DMS53 (cell line): Measurements from ENCODE around the gene JARID2.

Experiments
- DNase-seq: peaks from one replicate; lab custom pipeline; 2025; lab: John Stamatoyannopoulos, UW

JARID2 gene

DNA sequence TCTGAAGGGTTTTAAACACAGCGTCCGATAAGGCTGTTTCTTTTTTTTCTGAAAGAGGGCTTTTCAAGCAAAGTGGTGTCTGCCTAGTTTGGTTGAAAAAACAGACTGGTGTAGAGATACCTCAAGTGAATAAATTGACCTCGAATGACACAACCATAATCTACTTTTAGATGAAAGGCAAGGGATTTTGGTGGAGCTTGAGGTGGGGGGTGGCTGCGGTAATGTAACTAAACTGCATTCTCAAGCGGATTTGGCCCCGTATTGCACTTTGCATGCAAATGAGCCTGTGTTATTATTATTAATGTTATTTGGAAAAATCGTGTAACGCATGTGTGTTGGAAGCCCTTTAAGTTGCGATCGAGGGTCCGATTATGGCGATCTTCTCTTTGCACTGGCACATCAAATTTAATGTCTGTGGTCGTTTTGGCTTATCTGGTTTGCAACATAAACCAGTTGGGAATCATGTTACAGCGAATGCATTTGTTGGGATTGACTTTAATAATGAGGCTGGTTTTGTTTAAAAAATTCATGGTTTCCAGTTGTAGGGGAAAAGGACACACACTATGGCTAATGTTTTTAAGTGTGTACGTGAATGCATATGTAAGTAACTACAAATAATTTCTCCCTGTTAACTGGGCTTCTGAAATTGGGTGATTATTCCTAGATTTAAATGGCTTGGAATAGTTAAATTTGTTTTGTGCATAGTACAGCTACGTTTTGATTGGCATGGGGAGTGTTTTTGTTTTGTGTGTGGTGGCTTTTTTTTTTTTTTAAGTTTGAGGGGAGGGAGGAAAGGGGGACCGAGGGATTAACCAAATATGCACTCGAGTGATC lies 1.0 kb downstream of the JARID2 start:
- peak; percentile 37 for DNase-seq

- peak; percentile 77 for DNase-seq
Observed at GRCh38 chr6:15247500-15248450, 1.9 kb downstream of the JARID2 start.

DNA sequence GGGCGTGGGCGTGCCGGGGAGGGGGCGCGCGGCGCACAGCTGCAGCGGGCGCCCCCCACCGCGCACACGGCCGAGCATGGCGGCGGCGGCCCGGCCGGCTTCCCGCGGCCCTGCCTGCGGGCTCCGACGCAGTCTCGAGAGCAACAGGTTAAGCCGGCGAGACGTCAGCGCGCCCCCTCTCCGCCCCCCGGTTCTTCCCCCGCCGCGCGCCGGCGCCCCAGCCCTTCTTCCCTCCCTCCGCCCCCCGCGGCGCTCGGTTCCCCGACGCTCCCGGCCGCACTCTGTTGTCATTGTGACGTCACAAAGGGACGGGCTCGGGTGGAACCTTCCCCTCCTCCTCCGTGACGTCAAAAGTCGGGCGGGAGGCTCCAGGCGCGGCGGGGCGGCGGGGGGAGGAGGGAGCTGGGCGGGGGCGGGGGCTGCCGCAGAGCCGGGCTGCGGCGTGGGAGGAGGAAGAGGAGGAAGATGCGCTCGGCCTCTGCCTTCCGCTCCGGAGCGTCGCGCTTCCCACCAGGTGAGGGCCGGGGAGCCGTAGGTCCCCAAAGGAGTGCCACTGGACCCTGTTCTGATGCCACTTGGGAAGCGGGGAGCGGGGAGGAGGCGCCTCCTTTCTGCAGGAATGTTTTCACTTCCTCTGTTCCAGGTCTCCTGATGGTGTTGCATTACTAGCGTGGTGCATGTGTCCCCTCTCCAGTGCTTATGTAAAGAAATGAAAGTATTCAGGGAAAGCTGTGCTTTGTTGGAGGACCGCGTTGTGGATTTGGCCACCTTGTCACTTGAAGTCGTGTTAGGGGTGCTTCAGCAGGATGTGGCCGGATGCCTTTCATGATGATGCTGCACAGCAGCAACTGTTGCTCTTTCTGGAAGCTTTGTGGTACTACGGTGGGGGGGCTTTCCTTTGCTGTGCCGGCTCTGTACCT lies 2.8 kb downstream of the JARID2 start:
- peak; percentile 99 for DNase-seq

- no peak for DNase-seq
Observed at GRCh38 chr6:15249371-15250019, 3.6 kb downstream of the JARID2 start.

DNA sequence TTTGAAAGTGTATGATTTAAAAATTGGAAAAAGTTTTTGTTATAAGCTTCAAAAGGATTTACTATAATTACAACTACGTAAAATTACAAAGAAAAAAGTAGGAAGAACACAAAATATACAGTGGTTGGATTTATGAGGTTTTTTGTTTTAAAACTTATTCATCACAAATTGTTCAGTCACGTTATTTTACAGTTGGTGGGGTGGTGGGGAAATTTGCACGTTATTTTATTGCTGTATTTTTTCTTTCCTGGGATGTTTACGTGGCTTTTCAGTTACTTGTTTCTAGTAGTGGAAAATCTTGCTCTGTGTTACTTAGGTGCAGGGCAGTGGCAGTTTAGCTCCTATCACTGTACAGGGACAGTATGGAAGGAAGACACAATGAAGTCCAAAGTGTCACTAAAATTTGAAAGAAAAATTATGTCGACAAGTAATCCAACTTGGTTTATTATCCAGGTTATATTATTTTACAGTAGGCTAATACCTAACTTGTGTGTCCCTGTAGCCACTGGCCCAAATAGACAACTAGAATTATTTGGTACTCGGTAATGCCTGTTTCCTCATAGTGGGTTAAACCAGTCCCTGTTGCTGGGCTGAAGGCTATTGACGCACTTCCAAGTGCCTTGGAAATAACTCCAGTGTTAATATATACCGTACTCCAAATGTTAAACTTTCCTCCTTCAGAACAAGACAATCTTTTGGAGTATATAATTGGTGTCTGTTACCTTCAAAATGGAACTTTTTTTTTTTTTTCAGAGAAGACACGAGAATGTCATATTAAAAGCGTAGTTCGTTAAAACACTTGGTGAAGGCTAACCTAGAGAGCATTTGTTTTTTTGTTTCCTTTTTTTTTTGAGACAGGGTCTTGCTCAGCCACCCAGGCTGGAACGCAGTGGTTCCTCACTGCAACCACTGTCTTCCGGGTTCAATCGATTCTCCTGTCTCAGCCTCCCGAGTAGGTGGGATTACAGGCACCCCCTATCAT lies 4.6 kb downstream of the JARID2 start:
- no peak for DNase-seq

DNA sequence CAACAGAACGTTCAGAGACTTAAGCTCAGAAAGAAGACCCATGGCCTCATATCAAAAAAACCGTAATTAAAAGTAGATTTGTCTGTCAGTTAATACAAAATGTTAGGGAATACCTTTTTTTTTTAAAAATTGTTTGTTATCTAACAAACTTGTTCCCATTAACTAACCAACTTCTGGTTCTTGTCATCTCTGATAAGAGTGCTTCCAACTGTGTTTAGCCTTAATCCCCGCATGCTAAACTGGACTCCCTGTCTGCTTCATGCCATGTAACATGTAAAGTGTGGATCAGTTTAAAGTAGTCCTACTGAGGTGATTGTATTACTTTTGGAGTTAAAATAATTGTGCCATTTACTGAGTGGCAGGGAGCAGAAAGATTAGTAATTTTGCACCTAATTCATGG lies 6.3 kb downstream of the JARID2 start:
- DNase-seq: no peak

DNA sequence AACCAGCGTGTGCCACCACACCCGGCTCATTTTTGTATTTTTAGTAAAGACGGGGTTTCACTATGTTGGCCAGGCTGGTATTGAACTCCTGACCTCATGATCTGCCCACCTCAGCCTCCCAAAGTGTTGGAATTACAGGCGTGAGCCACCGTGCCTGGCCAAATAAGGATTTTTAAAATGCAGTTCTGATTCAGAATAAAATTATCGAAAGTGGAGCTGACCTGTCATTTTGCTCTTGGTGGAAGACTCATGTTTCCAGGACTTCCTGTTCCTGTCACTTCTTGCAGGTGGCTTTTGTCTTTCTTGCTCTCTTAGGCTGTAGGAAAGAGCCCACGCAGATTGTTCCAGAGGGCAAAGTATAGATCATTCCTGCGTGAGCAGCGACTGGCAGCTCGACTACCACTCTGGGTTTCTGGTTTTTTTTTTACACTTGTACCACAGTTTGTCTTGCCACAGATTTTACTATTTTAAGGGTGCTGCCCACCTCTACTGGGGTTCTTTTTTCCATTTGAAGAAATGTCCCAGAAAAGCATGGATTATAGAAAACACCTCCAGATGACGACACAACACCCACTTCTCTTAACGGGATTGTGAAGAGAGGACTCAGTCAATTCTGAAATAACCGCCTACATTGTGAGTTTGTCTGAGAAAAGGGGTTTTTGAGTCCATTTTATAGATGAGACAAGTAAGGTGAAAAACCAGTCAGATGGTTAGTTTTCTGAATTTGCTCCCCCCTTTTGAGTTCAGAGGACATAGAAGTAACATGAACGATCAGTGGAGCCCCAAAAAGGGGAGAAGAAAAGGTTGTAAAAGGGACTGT lies 7.5 kb downstream of the JARID2 start:
- no peak for DNase-seq

DNA sequence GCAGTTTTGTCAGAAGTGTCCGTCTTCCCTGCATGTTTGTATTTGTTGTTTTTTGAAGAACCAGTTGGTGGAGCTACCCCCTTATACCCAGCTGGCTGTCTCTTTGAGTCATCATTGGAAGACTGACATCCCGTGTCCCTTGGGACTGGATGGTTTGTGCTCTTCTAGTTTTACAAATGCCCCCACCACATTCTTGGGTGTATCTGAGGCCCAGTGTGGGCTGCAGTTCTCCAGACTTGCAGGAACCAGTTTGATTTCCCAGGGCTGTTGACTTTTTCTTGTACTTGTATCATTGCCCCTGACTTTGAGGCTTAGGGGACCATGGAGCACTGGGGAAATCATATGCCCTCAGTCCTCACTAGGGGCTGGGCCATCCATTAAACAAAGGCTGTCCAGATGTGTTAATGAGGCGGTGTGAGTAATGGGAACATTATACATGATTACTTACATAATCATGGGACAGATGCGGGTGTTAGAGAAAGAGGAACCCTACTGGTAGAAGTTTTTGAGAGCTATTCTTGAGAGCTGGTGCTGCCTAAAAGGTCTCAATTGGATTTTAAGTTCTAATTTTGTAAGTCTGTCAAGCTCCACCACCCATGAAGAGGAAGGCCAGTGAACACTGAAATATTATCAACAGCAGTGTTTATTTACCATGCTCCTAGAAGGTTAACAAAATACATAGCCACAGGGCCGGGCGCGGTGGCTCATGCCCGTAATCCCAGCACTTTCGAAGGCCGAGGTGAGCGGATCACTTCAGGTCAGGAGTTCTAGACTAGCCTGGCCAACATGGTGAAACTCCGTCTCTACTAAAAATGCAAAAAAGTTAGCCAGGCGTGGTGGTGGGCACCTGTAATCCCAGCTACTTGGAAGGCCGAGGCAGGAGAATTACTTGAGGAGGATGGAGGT lies 8.5 kb downstream of the JARID2 start:
- peak; percentile 29 for DNase-seq

DNA sequence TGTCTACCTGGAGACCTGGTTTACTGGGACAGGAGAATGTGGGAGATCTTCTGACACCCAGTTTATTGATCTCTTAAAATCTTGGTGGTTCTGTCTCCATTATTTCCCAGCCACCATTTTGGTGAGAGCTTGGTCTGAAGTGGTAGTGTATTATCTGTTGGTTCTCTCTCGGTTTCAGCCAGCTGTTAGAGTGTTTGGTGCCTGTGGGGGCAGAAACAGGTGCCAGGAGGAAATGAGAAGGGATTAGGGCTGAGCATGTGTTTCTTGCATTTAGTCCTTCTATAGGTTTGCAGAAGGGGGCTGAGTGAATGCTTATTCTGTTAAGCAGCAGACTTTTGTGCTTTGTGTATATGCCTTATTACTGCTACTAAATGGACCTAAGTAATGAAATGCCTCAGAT lies 9.6 kb downstream of the JARID2 start:
- DNase-seq: no peak

- no peak for DNase-seq
Observed at GRCh38 chr6:15255909-15256395, 10.1 kb downstream of the JARID2 start.

GRCh38 chr6:15256538-15257271 lies 10.8 kb downstream of the JARID2 start:
- no peak for DNase-seq

DNA sequence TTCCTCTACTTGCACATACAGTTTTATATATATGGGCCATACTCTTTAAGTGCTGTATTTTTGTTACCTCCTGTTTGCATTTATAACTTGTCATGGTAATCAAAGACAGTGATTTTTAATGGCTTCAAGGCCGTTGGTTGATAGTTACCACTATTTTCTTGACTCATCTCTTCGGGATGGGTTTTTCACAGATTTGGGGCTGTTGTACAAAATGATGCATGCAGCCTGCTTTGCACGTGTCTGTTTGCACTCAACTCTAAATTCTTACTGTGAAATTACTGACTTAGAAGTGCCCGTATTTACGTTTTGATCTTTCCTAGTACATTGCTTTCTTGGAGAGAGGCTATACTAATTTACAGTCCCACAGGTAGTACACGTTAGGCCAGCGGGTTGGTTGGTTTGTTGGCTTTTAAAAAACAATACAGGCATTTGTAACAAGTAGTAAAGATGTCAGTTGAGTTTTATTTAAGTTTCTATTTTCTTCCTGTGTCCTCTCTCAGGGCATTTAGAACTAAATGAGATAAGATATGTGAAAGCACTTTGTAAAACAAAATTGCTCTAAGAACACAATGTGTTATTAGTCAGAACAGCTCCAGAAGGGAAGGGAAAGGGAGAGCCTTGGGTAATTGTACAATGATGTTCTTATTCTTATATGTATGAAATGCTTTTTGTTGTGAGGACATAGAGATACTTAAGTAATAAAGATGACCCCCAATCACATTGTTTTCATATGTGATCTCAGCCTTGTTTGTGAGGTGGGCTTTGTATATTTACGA lies 11.7 kb downstream of the JARID2 start:
- DNase-seq: no peak

GRCh38 chr6:15259766-15260098 lies 13.9 kb downstream of the JARID2 start:
- no peak for DNase-seq

DNA sequence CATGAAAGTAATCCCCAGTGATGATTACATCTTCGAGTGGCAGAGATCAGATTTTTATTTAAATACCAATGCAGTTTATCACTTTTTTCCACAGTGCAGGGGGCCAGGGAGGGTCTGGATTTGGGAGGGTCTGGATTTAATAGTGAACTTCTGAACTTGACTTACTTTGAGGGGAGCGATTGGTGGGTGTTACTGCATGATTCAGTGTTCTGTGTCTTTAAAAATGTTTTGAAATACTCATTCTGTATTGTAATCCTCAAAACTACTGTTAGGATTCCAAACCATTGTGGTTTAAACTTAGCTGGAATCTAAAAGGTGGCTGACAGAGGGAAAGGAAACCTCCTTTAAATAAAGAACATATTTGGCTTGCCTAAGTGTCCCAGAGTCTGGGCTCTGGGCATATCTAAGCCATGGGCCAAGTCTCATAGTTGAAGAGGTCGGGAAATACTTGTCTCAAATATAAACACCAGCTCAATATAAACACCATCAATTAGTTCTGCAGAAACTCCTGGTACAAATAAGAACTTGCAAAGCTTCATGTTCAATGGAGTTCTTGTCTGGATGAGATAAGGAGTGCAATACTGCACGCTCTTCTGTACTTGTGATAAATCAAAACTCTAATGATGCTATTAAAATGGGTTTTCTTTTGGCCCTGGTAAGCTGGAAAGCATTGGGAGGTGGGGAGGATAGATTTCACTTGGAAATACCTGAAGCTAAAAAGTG lies 14.4 kb downstream of the JARID2 start:
- DNase-seq: no peak

DNA sequence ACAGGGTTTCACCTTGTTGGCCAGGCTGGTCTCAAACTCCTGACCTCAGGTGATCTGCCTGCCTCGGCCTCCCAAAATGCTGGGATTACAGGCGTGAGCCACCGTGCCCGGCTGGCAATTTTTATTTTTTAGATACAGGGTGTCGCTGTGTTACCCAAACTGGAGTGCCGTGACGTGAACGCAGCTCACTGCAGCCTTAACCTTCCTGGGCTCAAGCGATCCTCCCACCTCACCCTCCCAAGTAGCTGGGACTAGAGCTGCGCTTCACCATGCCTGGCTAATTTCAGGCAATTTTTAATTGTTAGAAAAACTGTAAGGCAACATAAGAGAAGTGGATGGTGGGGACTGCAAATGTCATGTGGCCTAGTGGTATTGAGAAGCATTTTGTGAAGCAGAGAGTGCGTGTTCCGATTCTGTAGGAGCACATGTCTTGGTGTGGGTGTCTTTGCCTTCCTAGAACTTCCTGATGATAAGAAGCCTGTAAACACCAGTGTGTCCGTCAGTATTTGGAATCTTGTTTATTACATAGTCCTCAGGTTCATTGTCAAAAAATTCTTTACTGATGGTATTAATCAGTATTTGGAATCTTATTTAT lies 18.0 kb downstream of the JARID2 start:
- no peak for DNase-seq

GRCh38 chr6:15264412-15264811 lies 18.5 kb downstream of the JARID2 start:
- no peak for DNase-seq
